Measurements from ENCODE around the gene AMZ2.

DNA sequence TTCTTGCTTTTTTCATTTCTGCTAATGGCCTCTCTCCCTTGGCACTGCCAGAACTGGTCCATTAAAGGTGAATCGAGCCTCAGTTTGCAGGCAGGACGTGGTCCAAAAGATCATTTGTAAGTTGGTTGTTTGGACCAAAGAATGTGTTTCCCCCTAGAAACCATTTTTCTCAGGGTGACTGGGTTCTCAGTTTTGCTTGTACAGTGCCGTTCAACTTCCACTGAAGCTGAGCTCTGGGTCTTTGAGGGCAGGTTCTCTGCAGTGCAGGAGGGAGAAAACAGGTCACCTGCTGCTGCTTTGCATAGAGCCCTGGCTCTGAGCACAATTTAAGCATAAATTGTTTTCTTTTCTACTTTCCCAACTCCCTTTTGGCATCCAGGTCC lies 9.0 kb upstream of the AMZ2 start:
- TF ChIP-seq, protein P1, sequence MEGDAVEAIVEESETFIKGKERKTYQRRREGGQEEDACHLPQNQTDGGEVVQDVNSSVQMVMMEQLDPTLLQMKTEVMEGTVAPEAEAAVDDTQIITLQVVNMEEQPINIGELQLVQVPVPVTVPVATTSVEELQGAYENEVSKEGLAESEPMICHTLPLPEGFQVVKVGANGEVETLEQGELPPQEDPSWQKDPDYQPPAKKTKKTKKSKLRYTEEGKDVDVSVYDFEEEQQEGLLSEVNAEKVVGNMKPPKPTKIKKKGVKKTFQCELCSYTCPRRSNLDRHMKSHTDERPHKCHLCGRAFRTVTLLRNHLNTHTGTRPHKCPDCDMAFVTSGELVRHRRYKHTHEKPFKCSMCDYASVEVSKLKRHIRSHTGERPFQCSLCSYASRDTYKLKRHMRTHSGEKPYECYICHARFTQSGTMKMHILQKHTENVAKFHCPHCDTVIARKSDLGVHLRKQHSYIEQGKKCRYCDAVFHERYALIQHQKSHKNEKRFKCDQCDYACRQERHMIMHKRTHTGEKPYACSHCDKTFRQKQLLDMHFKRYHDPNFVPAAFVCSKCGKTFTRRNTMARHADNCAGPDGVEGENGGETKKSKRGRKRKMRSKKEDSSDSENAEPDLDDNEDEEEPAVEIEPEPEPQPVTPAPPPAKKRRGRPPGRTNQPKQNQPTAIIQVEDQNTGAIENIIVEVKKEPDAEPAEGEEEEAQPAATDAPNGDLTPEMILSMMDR (conservative IDR thresholded peaks at IDR 0.05; ENCODE audit: low read depth in 2 of 2): no peak
- TF ChIP-seq, protein P2, sequence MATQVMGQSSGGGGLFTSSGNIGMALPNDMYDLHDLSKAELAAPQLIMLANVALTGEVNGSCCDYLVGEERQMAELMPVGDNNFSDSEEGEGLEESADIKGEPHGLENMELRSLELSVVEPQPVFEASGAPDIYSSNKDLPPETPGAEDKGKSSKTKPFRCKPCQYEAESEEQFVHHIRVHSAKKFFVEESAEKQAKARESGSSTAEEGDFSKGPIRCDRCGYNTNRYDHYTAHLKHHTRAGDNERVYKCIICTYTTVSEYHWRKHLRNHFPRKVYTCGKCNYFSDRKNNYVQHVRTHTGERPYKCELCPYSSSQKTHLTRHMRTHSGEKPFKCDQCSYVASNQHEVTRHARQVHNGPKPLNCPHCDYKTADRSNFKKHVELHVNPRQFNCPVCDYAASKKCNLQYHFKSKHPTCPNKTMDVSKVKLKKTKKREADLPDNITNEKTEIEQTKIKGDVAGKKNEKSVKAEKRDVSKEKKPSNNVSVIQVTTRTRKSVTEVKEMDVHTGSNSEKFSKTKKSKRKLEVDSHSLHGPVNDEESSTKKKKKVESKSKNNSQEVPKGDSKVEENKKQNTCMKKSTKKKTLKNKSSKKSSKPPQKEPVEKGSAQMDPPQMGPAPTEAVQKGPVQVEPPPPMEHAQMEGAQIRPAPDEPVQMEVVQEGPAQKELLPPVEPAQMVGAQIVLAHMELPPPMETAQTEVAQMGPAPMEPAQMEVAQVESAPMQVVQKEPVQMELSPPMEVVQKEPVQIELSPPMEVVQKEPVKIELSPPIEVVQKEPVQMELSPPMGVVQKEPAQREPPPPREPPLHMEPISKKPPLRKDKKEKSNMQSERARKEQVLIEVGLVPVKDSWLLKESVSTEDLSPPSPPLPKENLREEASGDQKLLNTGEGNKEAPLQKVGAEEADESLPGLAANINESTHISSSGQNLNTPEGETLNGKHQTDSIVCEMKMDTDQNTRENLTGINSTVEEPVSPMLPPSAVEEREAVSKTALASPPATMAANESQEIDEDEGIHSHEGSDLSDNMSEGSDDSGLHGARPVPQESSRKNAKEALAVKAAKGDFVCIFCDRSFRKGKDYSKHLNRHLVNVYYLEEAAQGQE (IDR thresholded peaks at IDR 0.05; ENCODE audit: unreplicated experiment): no peak
- TF ChIP-seq EZH2 (IDR thresholded peaks at IDR 0.05; ENCODE audit: low read depth, unreplicated experiment): no peak

Measured in GM23338 (cell line).